ENCODE data around the gene GALNT2.
A peak's percentile ranks its signal among the peaks of the same experiment; 100 is the strongest.

The GALNT2 gene

GRCh38 chr1:230169454-230170152, 102.6 kb downstream of the GALNT2 start:
- DNase-seq = no peak
- Histone ChIP-seq H3K36me3 (replicated peaks) (no peaks in the 10 kb centered on the region), H3K27ac (no peak overlapping the region), H3K4me3 (ENCODE audit: low read depth, low read length) (peak overlapping the region; percentile 24), H3K27me3 (replicated peaks) (no peaks in the 10 kb centered on the region)
- in situ Hi-C loops (cut with HindIII; ENCODE audit: low pct_ligation_motif_present, low sequenced_read_pairs) = no loop called here
- TF ChIP-seq CTCF (IDR thresholded peaks at IDR 0.05; ENCODE audit: low read depth, low read length, missing control alignments) = no peak

GRCh38 chr1:230170153-230170547, 103.1 kb downstream of the GALNT2 start:
- H3K27ac ChIP-seq = no peak overlapping the region
- no peak for TF ChIP-seq CTCF (IDR thresholded peaks at IDR 0.05; ENCODE audit: low read depth, low read length, missing control alignments)
- no peaks in the 10 kb centered on the region for H3K27me3 ChIP-seq (replicated peaks)
- no peak for DNase-seq
- in situ Hi-C loops (cut with HindIII; ENCODE audit: low pct_ligation_motif_present, low sequenced_read_pairs) = no loop called here
- H3K4me3 ChIP-seq (ENCODE audit: low read depth, low read length) = no peak overlapping the region
- no peaks in the 10 kb centered on the region for H3K36me3 ChIP-seq (replicated peaks)

DNA sequence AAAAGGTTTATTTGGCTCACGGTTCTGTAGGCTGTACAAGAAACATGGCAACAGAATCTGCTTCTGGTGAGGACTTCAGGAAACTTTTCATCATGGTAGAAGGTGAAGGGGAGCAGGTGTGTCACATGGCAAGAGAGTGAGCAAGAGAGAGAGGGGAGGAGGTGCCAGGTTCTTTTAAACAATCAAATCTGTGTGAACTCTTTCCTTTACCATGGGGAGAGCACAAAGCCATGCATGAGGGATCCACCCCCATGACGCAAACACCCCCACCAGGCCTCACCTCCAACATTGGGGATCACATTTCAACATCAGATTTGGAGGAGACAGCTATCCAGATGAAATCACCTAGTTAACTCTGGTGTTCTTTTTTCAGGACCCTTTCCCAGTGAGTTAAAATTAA, 103.6 kb downstream of the GALNT2 start:
- no peak overlapping the region for H3K4me3 ChIP-seq (ENCODE audit: low read depth, low read length)
- in situ Hi-C loops (cut with HindIII; ENCODE audit: low pct_ligation_motif_present, low sequenced_read_pairs) = no loop called here
- no peaks in the 10 kb centered on the region for H3K36me3 ChIP-seq (replicated peaks)
- H3K27ac ChIP-seq = peak overlapping the region; percentile 32
- DNase-seq = no peak
- no peaks in the 10 kb centered on the region for H3K27me3 ChIP-seq (replicated peaks)
- no peak for TF ChIP-seq CTCF (IDR thresholded peaks at IDR 0.05; ENCODE audit: low read depth, low read length, missing control alignments)

DNA sequence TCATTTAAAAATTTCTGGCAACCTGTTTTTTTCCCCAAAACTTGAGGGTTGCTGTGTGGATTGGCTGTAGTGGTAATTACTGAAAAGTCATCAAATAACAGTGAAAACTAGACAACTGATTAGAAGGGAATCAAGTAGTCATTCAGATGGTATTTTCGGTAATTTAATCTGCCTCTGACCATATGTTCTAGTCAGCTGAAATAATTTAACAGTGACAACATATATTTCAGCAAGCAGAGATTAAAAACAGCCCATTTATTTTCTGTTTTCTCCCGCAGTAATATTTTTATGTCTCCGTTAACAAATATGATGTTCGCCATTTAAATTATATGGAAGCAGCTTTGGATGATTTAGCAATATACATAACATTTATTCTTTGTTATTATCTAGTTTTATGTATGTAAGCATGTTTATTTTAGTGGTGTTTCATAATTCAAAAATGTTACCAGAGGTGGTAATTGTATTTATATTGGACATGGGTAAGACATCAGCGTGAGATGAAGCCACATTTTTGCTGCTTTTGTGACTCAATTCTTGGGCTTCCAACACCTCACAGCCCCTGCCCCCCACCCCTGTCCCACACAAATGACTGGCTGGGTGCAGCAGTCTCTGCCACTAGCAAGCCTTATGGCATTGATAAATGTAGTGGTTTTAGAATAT, 104.4 kb downstream of the GALNT2 start:
- H3K4me3 ChIP-seq (ENCODE audit: low read depth, low read length) = no peak overlapping the region
- peak; percentile 61 for DNase-seq

DNA sequence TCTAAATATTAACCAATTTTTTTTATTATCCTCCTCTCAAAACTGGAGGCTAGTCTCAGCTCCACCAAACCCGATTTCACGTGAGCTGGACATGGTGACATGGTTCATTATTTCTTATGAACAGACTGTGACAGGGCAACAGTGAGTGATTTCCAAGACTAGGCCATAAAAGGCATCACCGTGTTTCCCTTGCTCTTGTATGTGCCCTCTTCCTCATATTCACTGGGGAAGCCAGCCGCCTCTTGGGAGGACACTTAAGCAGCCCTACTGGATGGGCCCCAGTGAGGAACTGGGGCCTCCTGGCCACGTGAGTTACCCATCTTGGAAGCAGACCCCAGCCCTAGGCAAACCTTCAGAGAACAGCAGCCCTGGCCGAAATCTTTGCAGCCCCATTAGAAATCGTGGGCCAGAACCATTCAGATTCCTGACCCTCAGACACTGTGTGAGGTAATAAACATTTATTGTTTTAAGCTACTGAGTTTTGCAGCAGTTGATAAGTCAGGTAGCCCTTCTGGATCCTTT, 105.0 kb downstream of the GALNT2 start:
- in situ Hi-C loops (cut with HindIII; ENCODE audit: low pct_ligation_motif_present, low sequenced_read_pairs) = no loop called here
- H3K27ac ChIP-seq = peak overlapping the region; percentile 32
- no peaks in the 10 kb centered on the region for H3K36me3 ChIP-seq (replicated peaks)
- DNase-seq = no peak
- H3K27me3 ChIP-seq (replicated peaks) = no peaks in the 10 kb centered on the region
- TF ChIP-seq CTCF (IDR thresholded peaks at IDR 0.05; ENCODE audit: low read depth, low read length, missing control alignments) = no peak
- no peak overlapping the region for H3K4me3 ChIP-seq (ENCODE audit: low read depth, low read length)

More for the DNA sequence above, 104.4 kb downstream of the GALNT2 start:
- no peaks in the 10 kb centered on the region for H3K36me3 ChIP-seq (replicated peaks)
- in situ Hi-C loops (cut with HindIII; ENCODE audit: low pct_ligation_motif_present, low sequenced_read_pairs) = no loop called here
- peak overlapping the region; percentile 32 for H3K27ac ChIP-seq
- H3K27me3 ChIP-seq (replicated peaks) = no peaks in the 10 kb centered on the region
- TF ChIP-seq CTCF (IDR thresholded peaks at IDR 0.05; ENCODE audit: low read depth, low read length, missing control alignments) = no peak
